ENCODE measurements around the gene CSF1.

Gene CSF1

GRCh38 chr1:109901524-109902145 lies 9.0 kb upstream of the CSF1 start:
- DNase-seq (ENCODE audit: low read depth), result no peak

- DNase-seq (ENCODE audit: low read depth), result no peak
Measured at GRCh38 chr1:109902204-109902985, 8.3 kb upstream of the CSF1 start.

DNA sequence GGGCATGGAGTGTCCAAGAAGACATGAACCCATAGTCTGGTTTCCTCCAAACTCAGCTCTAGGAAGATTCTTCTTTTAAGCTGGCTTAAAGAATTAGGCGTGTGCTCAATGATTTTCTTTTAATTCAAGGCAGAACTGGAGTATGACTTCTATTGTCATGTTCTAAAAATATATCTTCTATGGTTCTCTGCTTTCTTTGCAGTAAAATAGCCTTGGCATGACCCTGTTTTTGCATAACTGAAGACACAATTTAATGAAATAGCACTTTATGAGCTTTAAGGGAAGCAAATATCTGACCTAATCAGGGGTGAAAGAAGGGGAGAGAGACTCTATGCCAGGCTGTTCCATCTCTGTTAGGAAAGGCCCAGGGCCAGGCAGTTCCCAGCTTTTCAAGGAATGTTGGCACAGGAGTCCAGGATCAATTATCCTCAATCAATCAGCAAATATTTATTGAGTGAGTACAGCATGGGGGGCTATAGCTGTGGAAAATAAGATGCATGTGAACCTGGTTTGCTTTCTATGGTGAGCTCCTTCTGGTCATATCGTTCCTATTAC lies 7.2 kb upstream of the CSF1 start:
- no peak for DNase-seq (ENCODE audit: low read depth)

- DNase-seq (ENCODE audit: low read depth), result no peak
Measured at GRCh38 chr1:109904105-109904817, 6.4 kb upstream of the CSF1 start.

- DNase-seq (ENCODE audit: low read depth), result no peak
Measured at GRCh38 chr1:109905491-109905890, 5.2 kb upstream of the CSF1 start.

GRCh38 chr1:109906160-109906838 lies 4.3 kb upstream of the CSF1 start:
- no peak for DNase-seq (ENCODE audit: low read depth)

GRCh38 chr1:109906839-109907180 lies 3.8 kb upstream of the CSF1 start:
- DNase-seq (ENCODE audit: low read depth), result no peak

- no peak for DNase-seq (ENCODE audit: low read depth)
Measured at GRCh38 chr1:109907190-109907774, 3.4 kb upstream of the CSF1 start.

DNA sequence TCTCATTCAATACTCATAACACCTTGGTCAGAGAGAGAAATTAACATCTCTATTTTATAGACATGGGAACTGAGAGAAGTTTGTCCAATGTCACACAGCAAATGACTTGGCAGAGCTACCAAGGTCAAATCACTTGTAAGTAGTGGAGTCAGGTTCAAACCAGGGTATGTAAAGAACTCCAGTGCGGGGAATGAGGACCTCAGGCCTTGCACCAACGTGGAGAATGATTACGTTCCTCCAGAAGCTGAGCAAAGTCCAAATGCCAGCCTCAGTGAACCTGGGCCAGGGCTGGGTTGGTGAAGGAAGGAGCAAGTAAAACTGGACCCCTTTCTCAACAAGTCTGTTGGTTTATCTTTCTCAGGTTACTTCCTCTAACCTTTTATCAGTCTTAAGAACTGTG lies 1.8 kb upstream of the CSF1 start:
- DNase-seq (ENCODE audit: low read depth), result no peak

- DNase-seq (ENCODE audit: low read depth), result no peak
Measured at GRCh38 chr1:109909561-109909960, 1.1 kb upstream of the CSF1 start.

GRCh38 chr1:109910963-109911798 lies 532 bp downstream of the CSF1 start:
- DNase-seq (ENCODE audit: low read depth), result no peak

DNA sequence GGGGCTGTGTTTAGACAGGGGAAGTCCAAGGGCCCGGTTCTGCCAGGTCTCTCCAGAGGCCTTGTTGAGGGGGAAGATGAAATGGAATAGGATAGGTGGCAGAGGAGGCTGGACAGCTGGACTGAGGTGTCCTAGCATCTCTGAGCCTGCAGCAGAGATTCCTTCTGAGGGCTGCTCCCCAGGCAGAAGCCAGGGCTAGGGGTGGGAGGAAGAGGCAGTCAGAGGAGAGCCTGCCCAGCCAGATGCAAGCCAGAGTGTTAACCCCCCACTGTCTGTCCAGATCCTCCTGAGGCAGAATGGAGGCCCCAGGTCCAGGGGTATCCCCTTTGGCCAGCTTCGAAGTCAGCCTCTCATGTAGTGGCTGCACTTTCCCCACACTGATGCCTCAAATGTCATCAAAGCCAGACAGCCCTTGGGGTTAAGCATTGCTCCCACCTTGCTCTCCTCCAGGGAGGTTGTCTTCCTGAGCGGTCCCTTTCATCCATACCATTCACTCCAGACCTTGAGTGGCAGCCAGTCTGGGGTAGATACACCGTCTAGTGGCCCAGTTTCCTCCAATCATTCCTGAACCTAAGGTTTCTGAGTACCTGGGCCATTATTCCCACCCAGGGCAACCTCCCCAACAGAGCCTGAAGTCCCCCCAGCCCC lies 1.7 kb downstream of the CSF1 start:
- no peak for DNase-seq (ENCODE audit: low read depth)

DNA sequence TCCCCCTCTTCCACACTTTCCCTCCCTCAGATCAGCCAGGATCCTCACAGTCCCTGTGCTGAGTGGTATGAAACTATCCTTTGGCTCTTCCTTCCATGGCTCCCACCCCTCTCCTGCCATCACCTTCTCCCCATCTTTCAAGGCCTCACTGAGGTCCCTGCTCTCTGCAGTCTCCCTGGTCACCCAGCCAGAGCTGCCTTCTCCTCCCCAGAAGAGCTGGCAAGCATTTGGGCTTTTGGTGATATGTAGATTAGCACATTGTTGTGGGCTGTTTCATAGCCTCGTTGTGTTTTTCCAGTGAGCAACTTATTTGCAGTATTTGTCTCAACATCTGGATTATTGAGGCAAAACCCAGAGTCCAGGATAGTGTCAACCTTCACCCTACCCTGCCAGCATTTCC lies 2.2 kb downstream of the CSF1 start:
- no peak for DNase-seq (ENCODE audit: low read depth)

DNA sequence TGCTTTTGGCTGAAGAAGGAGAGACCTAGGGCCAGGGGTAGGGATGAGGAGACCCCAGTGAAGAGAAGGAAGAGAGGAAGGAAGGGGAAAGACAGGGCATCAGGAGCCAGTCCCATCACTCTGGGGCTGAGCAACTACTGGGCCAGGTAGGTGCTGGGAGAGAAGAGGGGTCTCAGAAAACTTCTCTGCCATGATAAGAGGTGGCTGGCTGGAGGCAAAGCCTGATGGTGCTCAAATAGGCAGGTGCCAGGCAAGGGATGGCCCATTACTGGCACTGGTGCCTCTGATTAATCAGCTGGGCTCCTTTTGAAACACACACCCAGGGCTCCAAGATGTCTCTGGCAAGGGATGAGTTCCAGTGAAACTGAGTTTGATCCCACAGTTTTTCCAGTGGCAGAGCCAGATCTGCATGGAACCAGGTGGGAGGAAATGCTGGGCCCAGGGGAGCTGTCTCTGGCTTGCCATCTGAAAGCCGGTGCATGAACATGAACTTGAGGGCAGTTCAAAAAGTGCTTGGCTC lies 2.8 kb downstream of the CSF1 start:
- no peak for DNase-seq (ENCODE audit: low read depth)

DNA sequence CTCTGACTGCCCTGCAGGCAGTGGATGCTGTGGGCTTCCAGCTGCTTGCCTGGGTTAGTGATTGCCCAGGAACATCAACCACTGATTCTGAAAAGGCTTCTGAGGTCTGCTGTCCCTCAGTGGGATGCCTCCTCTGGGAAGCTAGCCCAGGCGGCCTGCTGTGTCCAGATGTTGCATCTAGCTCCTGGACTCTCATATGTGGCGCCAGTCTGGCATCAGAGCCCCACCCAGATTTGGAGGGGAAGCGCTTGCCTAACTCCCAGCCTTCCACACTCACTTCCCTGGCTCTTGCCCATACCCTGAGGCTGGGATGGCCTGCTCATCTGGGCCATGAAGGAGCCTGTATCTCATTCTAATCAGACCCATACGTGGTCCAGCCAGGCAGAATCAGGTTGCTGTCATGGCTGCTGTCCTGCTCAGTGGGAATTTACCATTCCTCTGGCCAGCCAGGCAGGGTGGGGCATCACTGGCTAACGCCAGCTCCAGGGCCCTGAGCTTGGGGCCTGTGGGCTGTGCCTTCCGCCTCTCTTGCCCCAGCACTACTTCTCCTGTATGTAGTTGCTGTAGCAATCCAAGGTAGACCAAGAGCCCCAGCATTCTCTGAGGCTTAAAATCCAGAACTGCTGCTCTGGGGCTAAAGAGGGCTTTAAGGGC lies 4.1 kb downstream of the CSF1 start:
- DNase-seq (ENCODE audit: low read depth), result no peak

- DNase-seq (ENCODE audit: low read depth), result no peak
Measured at GRCh38 chr1:109917051-109917767, 6.6 kb downstream of the CSF1 start.

DNA sequence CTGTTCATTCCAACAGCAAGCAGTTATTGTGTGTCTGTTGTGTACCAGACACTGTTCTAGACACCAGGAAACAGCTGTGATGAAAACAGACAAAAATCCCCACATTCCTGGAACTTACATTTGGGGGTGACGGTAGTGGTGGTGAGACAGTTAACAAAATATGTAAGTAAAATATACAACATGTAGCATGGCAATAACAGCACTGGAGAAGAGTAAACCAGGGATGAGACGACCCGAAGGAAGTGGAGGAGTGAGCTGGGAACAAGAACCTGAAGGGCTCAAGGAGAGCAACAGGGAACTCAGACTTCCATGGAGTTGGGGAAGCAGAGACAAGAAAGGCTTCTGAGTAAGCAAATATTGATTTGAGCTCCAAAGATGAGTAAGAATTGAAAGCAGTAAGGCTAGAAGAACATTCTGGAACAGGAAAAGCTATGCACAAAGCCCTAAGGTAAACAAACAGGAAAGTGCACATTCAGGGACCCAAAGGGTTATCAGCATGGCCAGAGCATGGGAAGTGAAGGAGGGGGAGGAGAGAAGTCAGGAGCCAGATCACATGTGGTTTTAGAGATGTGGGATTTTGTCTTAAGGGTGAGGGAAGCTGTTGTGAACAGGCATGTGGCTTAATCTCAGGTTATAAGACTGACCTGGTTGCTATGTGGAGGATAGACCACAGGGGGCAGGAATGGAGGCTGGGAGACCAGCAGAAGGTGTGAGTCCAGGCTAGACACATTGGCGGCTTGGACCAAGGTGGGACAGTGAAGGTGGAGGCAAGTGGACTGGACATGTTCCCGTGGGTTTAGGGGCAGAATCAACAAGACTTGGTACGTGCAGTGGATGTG lies 7.3 kb downstream of the CSF1 start:
- no peak for DNase-seq (ENCODE audit: low read depth)

- no peak for DNase-seq (ENCODE audit: low read depth)
Measured at GRCh38 chr1:109918671-109919070, 8.0 kb downstream of the CSF1 start.
